ENCODE measurements around the gene LPAR5. TPM values are rescaled to one million over a fixed set of nuclear protein-coding genes. Genes with fewer than 3 reads are reported as not detected.
"Not testable (repeated sequence)": the region's sequence is repeated elsewhere in the genome, so short reads cannot be mapped to it uniquely, and the experiment has no call there.

The LPAR5 gene
- total RNA-seq, 1 donor, result 4.1 TPM

DNA sequence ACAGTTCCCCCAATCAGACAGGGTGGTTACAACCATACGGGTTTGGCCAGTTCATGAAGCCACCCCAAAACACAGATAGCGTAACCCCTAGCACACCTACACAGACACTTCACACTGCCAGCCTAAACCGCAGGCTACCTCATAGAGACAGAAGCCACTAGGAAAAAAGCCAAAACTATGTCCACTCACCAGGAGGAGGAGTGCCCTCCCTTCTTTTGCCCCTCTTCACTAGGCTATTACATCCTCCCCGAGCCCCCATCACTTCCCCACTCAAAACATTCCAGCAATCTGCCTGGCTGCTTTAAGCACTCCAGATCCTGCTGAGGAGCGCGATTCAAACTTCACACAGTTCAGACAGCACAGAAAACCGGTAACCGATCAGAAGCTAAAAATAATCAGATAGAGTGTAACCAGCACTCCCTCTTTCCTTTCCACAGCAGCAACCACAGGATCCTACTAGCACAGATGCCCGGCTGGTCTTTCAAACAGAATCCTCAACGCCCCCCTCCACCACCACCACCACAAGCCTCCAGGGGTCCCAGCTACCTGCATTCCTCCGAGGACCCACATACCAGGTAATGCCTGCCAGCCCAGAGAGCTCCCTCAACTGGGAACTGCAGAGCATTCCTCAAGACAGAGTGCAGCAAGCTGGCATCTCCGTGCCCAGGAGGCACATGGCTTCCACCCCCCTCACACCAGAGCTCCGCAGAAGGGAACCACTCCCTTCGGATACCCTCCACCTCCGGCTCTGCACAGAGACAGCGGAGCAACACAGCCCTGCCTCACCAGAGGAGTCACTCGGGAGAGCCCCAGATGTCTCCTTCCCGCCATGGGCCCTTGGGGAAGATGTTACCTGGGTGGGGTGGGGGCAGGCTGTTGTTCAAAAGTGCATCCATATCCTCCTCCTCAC lies 30.1 kb downstream of the LPAR5 start:
- H3K4me3 ChIP-seq (ENCODE audit: low read length), result peak overlapping the region; percentile 69
- peaks cover 46% of the 10 kb centered on the region for H3K4me1 ChIP-seq (ENCODE audit: insufficient read depth, low read length)
- H3K27me3 ChIP-seq (ENCODE audit: insufficient read depth, low read length), result no peaks in the 10 kb centered on the region
- H3K9me3 ChIP-seq (ENCODE audit: low read depth, low read length), result no peaks in the 10 kb centered on the region

DNA sequence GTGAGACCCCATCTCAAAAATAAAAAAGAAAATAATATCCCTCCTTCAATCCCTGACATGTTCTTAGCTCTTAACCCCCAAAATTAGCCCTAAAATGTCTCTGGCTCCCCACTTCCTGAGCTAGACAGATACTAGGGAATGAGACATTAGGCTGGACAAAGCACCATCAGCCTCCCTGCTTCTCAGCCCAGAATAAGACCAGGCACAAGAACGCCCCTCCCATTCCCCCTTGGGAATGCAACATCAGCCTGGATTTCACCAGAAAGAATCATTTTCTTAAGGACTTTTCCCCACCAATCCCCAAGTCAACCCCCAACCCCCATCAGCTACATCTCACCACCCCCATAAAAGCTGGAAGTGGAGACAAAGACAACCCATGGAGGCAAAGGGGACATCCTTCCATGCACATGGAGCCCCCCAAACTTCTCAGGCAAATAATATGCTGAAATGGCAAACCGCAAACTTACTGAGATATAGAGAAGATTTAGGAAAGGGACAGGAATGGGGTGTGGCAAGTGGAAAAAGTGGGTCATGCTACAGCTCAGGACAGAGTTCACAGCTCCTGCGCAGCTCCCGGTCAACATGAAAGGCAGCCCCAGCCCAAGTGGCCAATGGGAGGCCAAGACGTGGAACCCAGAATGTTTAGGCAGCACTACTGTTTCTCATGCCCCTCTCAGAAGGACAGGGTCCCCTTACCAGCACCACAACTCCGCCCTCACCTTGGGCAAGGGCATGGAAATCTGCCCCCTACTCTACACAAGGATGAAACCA lies 31.3 kb downstream of the LPAR5 start:
- no peaks in the 10 kb centered on the region for H3K9me3 ChIP-seq (ENCODE audit: low read depth, low read length)
- H3K4me1 ChIP-seq (ENCODE audit: insufficient read depth, low read length), result peaks cover 46% of the 10 kb centered on the region
- H3K27me3 ChIP-seq (ENCODE audit: insufficient read depth, low read length), result no peaks in the 10 kb centered on the region
- H3K4me3 ChIP-seq (ENCODE audit: low read length), result no peak overlapping the region

DNA sequence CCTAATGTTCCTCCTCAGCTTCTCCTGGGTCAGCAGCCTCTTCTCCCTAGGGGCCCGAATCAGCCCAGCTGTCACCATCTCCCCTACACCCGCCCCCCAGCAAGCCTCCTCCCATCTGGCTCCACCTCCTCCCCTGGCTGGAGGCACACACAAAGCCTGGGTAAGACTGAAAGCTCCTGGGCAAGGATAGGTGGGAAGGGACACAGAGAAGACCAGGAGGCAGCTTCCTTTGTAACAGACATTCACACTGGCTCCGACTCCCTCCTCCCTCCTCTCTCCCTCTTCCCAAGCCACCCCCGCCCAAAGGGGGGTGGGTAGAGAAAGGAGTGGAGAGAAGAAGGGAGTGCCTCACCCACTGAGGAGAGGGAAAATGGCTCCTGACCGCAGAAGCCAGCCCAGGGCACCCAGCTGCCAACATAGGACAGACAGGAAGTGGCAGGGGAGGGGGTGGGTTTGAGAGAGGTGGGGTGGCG lies 32.6 kb downstream of the LPAR5 start:
- Histone ChIP-seq H3K9me3 (ENCODE audit: low read depth, low read length) (no peaks in the 10 kb centered on the region), H3K4me3 (ENCODE audit: low read length) (no peak overlapping the region), H3K4me1 (ENCODE audit: insufficient read depth, low read length) (peaks cover 43% of the 10 kb centered on the region), H3K27me3 (ENCODE audit: insufficient read depth, low read length) (no peaks in the 10 kb centered on the region)

DNA sequence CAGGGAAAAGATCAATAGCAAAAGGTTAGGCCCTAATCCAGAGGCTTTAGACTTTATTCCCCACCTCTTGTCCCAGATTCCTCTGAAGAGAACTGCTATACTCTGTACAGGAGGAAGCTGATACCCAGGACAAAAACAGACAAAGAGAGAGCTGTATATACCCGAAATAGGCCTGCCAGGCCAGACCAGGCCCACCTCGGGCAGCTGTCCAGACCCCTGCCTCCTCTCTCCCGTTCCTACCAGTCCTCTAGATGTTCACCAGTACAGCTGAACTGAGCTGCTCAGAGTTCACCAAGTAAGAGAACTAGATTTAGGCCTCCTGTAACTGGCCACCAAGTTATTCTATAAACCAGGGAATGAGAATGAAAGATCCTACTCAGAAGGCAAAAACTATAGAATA lies 33.2 kb downstream of the LPAR5 start:
- peaks cover 37% of the 10 kb centered on the region for H3K4me1 ChIP-seq (ENCODE audit: insufficient read depth, low read length)
- H3K9me3 ChIP-seq (ENCODE audit: low read depth, low read length), result no peaks in the 10 kb centered on the region
- H3K4me3 ChIP-seq (ENCODE audit: low read length), result no peak overlapping the region
- no peaks in the 10 kb centered on the region for H3K27me3 ChIP-seq (ENCODE audit: insufficient read depth, low read length)

DNA sequence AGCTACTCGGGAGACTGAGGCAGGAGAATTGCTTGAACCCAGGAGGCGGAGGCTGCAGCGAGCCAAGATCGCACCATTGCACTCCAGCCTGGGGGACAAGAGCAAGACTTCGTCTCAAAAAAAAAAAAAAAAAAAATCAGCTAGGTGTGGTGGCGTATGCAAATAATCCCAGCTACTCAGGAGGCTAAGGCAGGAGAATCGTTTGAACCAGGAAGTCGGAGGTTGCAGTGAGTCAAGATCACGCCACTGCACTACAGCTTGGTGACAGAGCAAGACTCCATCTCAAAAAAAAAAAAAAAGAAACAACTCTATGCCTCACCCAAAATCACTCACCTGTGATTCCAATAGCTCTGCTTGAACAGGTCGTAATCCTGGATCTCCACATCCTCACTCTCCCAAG lies 40.1 kb downstream of the LPAR5 start:
- H3K4me1 ChIP-seq (ENCODE audit: insufficient read depth, low read length); H3K4me3 ChIP-seq (ENCODE audit: low read length); H3K9me3 ChIP-seq (ENCODE audit: low read depth, low read length): not testable (repeated sequence)

DNA sequence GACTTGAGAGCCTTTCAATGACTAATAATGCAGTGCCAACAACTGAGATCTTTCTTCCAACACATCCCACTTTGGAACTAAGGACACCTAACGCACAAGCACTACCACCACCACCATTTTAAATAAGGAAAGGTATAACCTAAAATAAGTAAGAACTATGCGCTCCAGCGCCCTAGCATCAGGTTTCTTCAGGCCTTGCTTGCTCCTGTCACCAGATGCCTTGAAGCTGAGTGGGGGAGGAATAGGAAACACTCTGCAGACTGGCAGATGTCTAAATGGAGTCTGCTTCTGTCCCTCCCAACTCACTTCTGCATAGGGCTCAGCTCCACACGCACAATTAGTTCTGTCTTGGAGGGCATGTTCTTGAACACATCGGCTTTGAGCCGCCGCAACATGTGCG lies 43.7 kb downstream of the LPAR5 start:
- H3K27me3 ChIP-seq (ENCODE audit: insufficient read depth, low read length), result no peaks in the 10 kb centered on the region
- H3K4me1 ChIP-seq (ENCODE audit: insufficient read depth, low read length), result no peaks in the 10 kb centered on the region
- H3K4me3 ChIP-seq (ENCODE audit: low read length), result no peak overlapping the region
- H3K9me3 ChIP-seq (ENCODE audit: low read depth, low read length), result no peaks in the 10 kb centered on the region

More for the DNA sequence above, 40.1 kb downstream of the LPAR5 start:
- not testable (repeated sequence) for H3K27me3 ChIP-seq (ENCODE audit: insufficient read depth, low read length)

DNA sequence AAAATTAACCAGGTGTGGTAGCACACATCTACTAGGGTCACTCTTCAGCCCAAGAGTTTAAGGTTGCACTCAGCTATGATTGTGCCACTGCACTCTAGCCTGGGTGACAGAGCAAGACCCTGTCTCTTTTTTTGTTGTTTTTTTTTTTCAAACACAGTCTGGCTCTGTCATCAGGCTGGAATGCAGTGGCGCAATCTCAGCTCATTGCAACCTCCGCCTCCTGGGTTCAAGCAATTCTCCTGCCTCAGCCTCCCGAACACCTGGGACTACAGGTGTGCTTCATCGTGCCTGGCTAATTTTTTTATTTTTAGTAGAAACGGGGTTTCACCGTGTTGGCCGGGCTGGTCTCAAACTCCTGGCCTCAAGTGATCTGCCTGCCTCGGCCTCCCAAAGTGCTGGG lies 49.2 kb downstream of the LPAR5 start:
- not testable (repeated sequence) for H3K27me3 ChIP-seq (ENCODE audit: insufficient read depth, low read length); H3K9me3 ChIP-seq (ENCODE audit: low read depth, low read length); H3K4me3 ChIP-seq (ENCODE audit: low read length); H3K4me1 ChIP-seq (ENCODE audit: insufficient read depth, low read length)

DNA sequence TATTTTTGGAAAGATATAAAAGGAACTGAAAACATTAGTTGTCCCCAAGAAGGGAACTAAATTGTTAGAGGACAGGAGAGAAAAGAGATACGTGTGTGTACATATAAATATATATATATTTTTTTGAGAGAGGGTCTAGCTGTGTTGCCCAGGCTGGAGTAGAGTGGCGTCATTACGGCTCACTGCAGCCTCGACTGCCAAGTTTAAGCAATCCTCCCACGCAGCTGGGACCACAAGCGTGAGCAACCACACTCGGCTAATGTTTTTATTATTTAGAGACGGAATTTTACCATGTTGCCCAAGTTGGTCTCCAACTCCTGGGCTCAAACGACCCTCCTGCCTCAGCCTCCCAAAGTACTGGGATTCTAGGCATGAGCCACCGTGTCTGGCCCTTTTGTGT lies 51.5 kb downstream of the LPAR5 start:
- Histone ChIP-seq H3K4me1 (ENCODE audit: insufficient read depth, low read length) (no peaks in the 10 kb centered on the region), H3K9me3 (ENCODE audit: low read depth, low read length) (no peaks in the 10 kb centered on the region)

DNA sequence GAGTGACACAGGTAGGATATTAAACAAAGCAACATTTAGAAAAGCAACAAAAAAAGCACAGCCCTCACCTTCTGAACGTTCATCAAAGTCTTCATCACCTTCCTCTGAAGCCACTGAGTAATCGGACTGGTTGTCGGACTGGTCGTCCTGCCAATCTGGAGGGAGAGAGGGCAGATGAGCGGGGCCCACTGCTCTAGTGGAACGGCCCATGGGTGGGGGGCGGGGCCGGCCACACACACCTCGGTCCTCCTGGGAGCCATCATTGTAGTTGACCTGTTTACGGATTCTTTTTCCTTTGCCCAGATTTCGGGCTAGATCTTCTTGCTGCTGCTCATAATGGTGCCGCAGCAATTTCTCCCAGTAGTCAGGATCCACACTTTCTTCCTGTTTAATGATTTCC lies 52.8 kb downstream of the LPAR5 start:
- Histone ChIP-seq H3K4me3 (ENCODE audit: low read length) (no peak overlapping the region), H3K4me1 (ENCODE audit: insufficient read depth, low read length) (no peaks in the 10 kb centered on the region), H3K9me3 (ENCODE audit: low read depth, low read length) (no peaks in the 10 kb centered on the region), H3K27me3 (ENCODE audit: insufficient read depth, low read length) (no peaks in the 10 kb centered on the region)

More for the DNA sequence above, 51.5 kb downstream of the LPAR5 start:
- Histone ChIP-seq H3K27me3 (ENCODE audit: insufficient read depth, low read length) (no peaks in the 10 kb centered on the region), H3K4me3 (ENCODE audit: low read length) (no peak overlapping the region)

DNA sequence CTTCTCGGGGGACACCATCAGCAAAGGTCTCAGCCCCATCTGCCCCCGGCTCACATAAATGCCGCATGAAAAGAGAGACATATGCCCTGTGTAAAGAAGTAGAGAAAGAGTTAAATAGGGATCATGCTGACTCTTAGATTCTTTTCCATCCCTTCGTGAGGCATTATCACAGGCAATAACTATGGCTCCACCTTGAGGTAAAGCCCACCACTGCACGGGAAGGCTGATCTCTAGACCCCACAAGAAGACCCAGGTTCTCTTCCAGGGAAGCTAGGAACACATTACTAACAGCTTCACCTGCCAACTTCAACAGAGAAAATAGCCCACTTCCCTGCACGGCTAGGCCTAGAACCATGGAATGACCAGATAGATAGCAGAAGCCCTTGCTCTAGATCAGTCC lies 53.6 kb downstream of the LPAR5 start:
- H3K4me1 ChIP-seq (ENCODE audit: insufficient read depth, low read length), result no peaks in the 10 kb centered on the region
- H3K27me3 ChIP-seq (ENCODE audit: insufficient read depth, low read length), result no peaks in the 10 kb centered on the region
- no peaks in the 10 kb centered on the region for H3K9me3 ChIP-seq (ENCODE audit: low read depth, low read length)
- H3K4me3 ChIP-seq (ENCODE audit: low read length), result no peak overlapping the region

DNA sequence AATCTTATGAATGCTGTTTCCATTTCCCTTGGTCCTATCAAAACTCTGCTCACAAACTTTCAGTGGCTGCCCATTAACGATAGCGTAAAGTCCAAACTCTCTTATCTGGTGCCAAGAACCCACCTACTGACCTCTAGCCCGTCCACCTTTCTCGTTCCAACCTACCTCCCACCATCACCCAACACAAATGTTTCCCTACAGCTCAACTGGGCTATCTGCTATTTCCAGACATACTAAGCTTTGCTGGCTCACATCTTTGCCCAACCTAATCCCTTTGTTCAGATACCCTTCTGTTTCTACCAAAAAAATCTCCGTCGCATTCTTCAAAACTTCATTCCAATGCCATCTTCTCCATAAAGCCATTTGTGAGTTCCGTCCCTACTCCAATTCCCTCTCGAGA lies 60.1 kb downstream of the LPAR5 start:
- no peak overlapping the region for H3K4me3 ChIP-seq (ENCODE audit: low read length)
- H3K27me3 ChIP-seq (ENCODE audit: insufficient read depth, low read length), result no peaks in the 10 kb centered on the region
- H3K4me1 ChIP-seq (ENCODE audit: insufficient read depth, low read length), result no peaks in the 10 kb centered on the region
- no peaks in the 10 kb centered on the region for H3K9me3 ChIP-seq (ENCODE audit: low read depth, low read length)

DNA sequence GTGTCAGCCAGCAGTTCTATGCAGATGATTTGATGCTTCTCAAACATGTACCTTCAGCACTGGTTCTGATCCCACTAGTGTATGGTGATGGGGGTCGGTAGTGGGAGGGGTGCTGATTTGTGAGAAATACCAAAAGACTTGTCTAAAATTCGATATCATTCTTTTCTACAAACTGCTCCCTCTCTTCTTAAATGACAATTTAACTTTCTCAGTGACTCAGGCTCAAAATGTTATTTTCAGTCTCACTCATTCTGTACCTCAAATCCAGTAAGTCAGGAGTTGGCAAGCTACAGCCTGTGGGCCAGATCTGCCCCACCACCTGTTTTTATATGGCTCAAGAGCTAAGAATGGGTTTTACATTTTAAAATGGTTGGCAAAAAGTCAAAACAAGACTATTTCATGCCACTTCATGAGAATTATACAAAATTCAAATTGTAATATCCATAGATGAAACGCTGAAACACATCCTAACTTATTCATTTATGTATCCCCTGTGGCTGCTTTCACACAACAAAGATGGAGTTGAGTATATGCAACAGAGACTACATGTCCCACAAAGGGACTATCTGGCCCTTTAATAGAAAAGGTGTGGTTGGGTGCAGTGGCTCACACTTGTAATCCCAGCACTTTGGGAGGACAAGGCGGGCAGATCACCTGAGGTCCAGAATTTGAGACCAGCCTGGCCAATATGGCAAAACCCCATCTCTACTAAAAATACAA lies 61.0 kb downstream of the LPAR5 start:
- no peaks in the 10 kb centered on the region for H3K4me1 ChIP-seq (ENCODE audit: insufficient read depth, low read length)
- H3K9me3 ChIP-seq (ENCODE audit: low read depth, low read length), result no peaks in the 10 kb centered on the region
- H3K4me3 ChIP-seq (ENCODE audit: low read length), result no peak overlapping the region
- no peaks in the 10 kb centered on the region for H3K27me3 ChIP-seq (ENCODE audit: insufficient read depth, low read length)

DNA sequence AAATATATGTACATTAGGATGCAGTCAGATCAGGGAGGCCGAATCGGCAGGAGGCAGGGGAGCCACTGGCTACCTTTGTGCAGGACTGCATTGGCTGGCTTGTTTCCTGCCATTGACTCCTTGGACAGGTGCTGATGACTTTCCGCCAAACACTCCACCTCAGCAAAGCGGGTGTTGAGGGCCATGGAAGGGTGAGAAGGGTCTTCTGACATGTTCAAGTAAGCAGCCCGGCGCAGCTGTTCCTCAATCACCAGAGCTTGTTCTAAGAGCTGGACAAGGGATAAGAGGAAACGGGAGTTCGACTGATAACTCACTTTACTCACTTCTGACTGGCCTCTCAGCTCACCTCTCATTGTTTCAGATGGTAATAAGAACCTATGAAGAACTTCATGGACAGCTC lies 62.8 kb downstream of the LPAR5 start:
- H3K4me1 ChIP-seq (ENCODE audit: insufficient read depth, low read length), result peaks cover 11% of the 10 kb centered on the region
- H3K27me3 ChIP-seq (ENCODE audit: insufficient read depth, low read length), result no peaks in the 10 kb centered on the region
- H3K9me3 ChIP-seq (ENCODE audit: low read depth, low read length), result no peaks in the 10 kb centered on the region

DNA sequence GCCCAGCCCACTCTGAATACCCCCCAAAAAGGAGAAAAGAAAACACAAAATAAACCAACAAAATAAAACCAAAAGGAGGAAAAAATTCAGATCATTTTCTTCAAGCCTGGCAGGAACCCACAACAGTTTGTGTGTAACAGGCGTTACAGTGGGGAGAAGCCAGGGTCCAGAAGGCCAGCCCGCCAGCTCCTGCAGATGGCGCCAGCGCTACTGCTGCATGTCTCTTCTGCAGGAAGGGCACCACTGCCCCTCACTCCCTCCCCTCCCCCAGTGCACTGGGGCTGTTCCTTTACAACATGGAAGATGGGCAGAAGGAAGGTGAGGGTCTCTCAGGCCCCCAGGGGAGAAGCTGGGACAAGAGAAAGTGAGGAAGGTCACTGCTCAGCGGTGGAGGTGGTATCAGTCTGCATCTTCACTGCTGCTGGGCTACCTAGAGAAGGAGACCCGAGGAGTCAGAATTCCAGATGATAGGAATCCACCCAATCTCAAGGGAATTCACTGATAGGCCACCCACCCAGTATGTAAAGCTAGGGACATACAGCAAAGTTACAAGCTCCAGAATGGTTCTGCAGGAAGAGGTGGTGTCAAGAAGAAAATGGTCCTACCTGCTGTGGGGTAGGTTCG lies 65.4 kb downstream of the LPAR5 start:
- no peaks in the 10 kb centered on the region for H3K9me3 ChIP-seq (ENCODE audit: low read depth, low read length)
- H3K27me3 ChIP-seq (ENCODE audit: insufficient read depth, low read length), result no peaks in the 10 kb centered on the region
- H3K4me3 ChIP-seq (ENCODE audit: low read length), result no peak overlapping the region
- peaks cover 24% of the 10 kb centered on the region for H3K4me1 ChIP-seq (ENCODE audit: insufficient read depth, low read length)

More for the DNA sequence above, 62.8 kb downstream of the LPAR5 start:
- no peak overlapping the region for H3K4me3 ChIP-seq (ENCODE audit: low read length)
